Ishikawa (cell line): ENCODE results near the gene REPS2.
A peak's percentile ranks its signal among the peaks of the same experiment; 100 is the strongest.

Experiments
- CEBPB ChIP-seq: IDR thresholded peaks from 2 replicates; pipeline ENCODE4 v1.6.1; 2012
- CREB1 ChIP-seq: IDR thresholded peaks from 2 replicates; pipeline ENCODE4 v1.6.1; 2012; ENCODE audit warnings: low read depth
- EGR1 ChIP-seq: IDR thresholded peaks from 2 replicates; pipeline ENCODE4 v1.6.1; 2012
- EP300 ChIP-seq: IDR thresholded peaks from 2 replicates; pipeline ENCODE4 v1.6.1; 2012; ENCODE audit warnings: borderline replicate concordance
- FOXM1 ChIP-seq: IDR thresholded peaks from 2 replicates; pipeline ENCODE4 v1.6.1; 2012; ENCODE audit warnings: low read depth, borderline replicate concordance
- MAX ChIP-seq: IDR thresholded peaks from 2 replicates; pipeline ENCODE4 v1.6.1; 2012
- NFIC ChIP-seq: IDR thresholded peaks from 2 replicates; pipeline ENCODE4 v1.6.1; 2012
- RAD21 ChIP-seq: IDR thresholded peaks from 2 replicates; pipeline ENCODE4 v1.6.1; 2012; ENCODE audit warnings: low read depth
- REST ChIP-seq: IDR thresholded peaks from 2 replicates; pipeline ENCODE4 v1.6.1; 2012; ENCODE audit warnings: low read depth, mild to moderate bottlenecking
- TAF1 ChIP-seq: IDR thresholded peaks from 2 replicates; pipeline ENCODE4 v1.6.1; 2012; ENCODE audit warnings: low read depth, mild to moderate bottlenecking
- TCF12 ChIP-seq: IDR thresholded peaks from 2 replicates; pipeline ENCODE4 v1.6.1; 2012; ENCODE audit warnings: low read depth
- TEAD4 ChIP-seq: IDR thresholded peaks from 2 replicates; pipeline ENCODE4 v1.6.1; 2012
- USF1 ChIP-seq: IDR thresholded peaks from 2 replicates; pipeline ENCODE4 v1.6.1; 2012
- YY1 ChIP-seq: IDR thresholded peaks from 2 replicates; pipeline ENCODE4 v1.6.1; 2012; ENCODE audit warnings: low read depth
- ZBTB7A ChIP-seq: IDR thresholded peaks from 2 replicates; pipeline ENCODE4 v1.6.1; 2012; ENCODE audit warnings: low read depth

Gene REPS2

GRCh38 chrX:16946361-16946964, at the start of gene REPS2:
REPS2 (plus strand) TSS chrX:16946658; CDS start chrX:16946862, 204 bp downstream.
- no peak for TF ChIP-seq REST
- TF ChIP-seq EP300: no peak
- no peak for TF ChIP-seq CREB1
- TF ChIP-seq TEAD4: no peak
- TF ChIP-seq NFIC: no peak
- no peak for TF ChIP-seq MAX
- no peak for TF ChIP-seq EGR1
- TF ChIP-seq YY1: no peak

GRCh38 chrX:16897445-16897844, 49.0 kb upstream of the REPS2 start:
- TF ChIP-seq NFIC (peak; percentile 78), EP300 (peak; percentile 79), FOXM1 (no peak), TCF12 (peak; percentile 90), USF1 (peak; percentile 21; the same call in 1 of the 2 replicates), TAF1 (no peak), EGR1 (no peak)

GRCh38 chrX:16903274-16904022, 43.0 kb upstream of the REPS2 start:
- TF ChIP-seq RAD21: no peak
- TF ChIP-seq NFIC: no peak
- TF ChIP-seq TAF1: no peak
- no peak for TF ChIP-seq EGR1
- no peak for TF ChIP-seq CEBPB
- no peak for TF ChIP-seq TCF12
- TF ChIP-seq MAX: no peak
- no peak for TF ChIP-seq EP300
- TF ChIP-seq CREB1: no peak
- TF ChIP-seq TEAD4: no peak
- TF ChIP-seq ZBTB7A: no peak
- TF ChIP-seq REST: no peak
- no peak for TF ChIP-seq USF1
- no peak for TF ChIP-seq YY1
- no peak for TF ChIP-seq FOXM1

- TF ChIP-seq FOXM1: no peak
- TF ChIP-seq CEBPB: no peak
- no peak for TF ChIP-seq USF1
- no peak for TF ChIP-seq CREB1
- no peak for TF ChIP-seq TEAD4
- TF ChIP-seq REST: no peak
- no peak for TF ChIP-seq TCF12
- no peak for TF ChIP-seq EGR1
- no peak for TF ChIP-seq NFIC
- TF ChIP-seq EP300: no peak
- no peak for TF ChIP-seq ZBTB7A
- no peak for TF ChIP-seq YY1
- no peak for TF ChIP-seq RAD21
- TF ChIP-seq MAX: no peak
- TF ChIP-seq TAF1: no peak
Observed at GRCh38 chrX:16910376-16910775, 36.1 kb upstream of the REPS2 start.
